ENCODE data around the gene PHKG2. TPM values are rescaled to one million over a fixed set of nuclear protein-coding genes. Genes with fewer than 3 reads are reported as not detected.

PHKG2 gene
- polyA plus RNA-seq, 1 donor from 2014 or later = 41.5 TPM

DNA sequence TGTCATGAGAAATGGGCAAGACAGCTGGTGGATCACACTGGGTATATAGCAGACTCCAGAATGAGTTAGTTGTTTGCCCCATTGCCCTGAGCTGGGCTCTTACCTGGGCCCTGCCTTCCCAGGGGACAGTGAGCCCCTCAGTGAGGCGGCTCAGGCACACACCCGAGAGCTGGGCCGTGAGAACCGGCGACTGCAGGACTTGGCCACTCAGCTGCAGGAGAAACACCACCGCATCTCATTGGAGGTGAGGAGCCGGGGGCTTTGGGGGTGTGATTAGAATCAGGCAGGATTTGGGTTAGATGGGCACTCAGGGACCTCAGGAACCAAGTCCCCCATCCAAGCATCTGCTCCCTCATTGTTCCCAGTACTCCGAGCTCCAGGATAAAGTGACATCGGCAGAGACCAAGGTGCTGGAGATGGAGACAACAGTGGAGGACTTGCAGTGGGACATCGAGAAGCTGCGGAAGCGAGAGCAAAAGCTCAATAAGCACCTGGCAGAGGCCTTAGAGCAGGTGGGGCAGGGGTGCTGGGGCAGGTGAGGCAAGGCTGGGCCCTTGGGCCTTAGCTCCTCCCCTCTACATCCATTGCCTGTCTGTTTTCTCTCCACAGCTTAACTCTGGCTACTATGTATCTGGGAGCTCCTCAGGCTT, 16.7 kb downstream of the PHKG2 start:
- peaks cover 26% of the 10 kb centered on the region for H3K79me2 ChIP-seq (replicated peaks; ENCODE audit: insufficient read depth, low read length)
- no peaks in the 10 kb centered on the region for H3K36me3 ChIP-seq (ENCODE audit: insufficient read depth, low read length)
- no peaks in the 10 kb centered on the region for H3F3A ChIP-seq (ENCODE audit: insufficient read depth, low read length, poor library complexity, severe bottlenecking)
- no peaks in the 10 kb centered on the region for H3K9me2 ChIP-seq (ENCODE audit: insufficient read depth, low read length)
- no peak overlapping the region for H3K4me3 ChIP-seq (ENCODE audit: low read length)
- H3K9ac ChIP-seq (ENCODE audit: low read length) = no peak overlapping the region
- no peak overlapping the region for H3K27ac ChIP-seq (ENCODE audit: low read length)
- H3K27me3 ChIP-seq (ENCODE audit: insufficient read depth, low read depth, low read length) = no peaks in the 10 kb centered on the region
- no peak overlapping the region for H3K4me2 ChIP-seq (ENCODE audit: low read length)
- H4K20me1 ChIP-seq (ENCODE audit: insufficient read depth) = no peaks in the 10 kb centered on the region
- H2AFZ ChIP-seq (ENCODE audit: low read depth, low read length) = no peak overlapping the region
- no peaks in the 10 kb centered on the region for H3K9me3 ChIP-seq (ENCODE audit: low read length)
- TF ChIP-seq, protein P1, sequence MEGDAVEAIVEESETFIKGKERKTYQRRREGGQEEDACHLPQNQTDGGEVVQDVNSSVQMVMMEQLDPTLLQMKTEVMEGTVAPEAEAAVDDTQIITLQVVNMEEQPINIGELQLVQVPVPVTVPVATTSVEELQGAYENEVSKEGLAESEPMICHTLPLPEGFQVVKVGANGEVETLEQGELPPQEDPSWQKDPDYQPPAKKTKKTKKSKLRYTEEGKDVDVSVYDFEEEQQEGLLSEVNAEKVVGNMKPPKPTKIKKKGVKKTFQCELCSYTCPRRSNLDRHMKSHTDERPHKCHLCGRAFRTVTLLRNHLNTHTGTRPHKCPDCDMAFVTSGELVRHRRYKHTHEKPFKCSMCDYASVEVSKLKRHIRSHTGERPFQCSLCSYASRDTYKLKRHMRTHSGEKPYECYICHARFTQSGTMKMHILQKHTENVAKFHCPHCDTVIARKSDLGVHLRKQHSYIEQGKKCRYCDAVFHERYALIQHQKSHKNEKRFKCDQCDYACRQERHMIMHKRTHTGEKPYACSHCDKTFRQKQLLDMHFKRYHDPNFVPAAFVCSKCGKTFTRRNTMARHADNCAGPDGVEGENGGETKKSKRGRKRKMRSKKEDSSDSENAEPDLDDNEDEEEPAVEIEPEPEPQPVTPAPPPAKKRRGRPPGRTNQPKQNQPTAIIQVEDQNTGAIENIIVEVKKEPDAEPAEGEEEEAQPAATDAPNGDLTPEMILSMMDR (IDR thresholded peaks at IDR 0.05; ENCODE audit: poor library complexity, severe bottlenecking) = no peak
- TF ChIP-seq SMC3 (conservative IDR thresholded peaks at IDR 0.05; ENCODE audit: poor library complexity) (no peak), MXI1 (conservative IDR thresholded peaks at IDR 0.05; ENCODE audit: poor library complexity, severe bottlenecking) (no peak), POLR2AphosphoS5 (IDR thresholded peaks at IDR 0.05) (no peak), RAD21 (conservative IDR thresholded peaks at IDR 0.05) (no peak), EZH2 (IDR thresholded peaks at IDR 0.05; ENCODE audit: borderline replicate concordance, insufficient read depth, low read length, poor library complexity, severe bottlenecking) (no peak), EP300 (conservative IDR thresholded peaks at IDR 0.05; ENCODE audit: poor library complexity, severe bottlenecking) (no peak), TAF1 (IDR thresholded peaks at IDR 0.05; ENCODE audit: low read depth) (no peak)
- TF ChIP-seq, protein P2, sequence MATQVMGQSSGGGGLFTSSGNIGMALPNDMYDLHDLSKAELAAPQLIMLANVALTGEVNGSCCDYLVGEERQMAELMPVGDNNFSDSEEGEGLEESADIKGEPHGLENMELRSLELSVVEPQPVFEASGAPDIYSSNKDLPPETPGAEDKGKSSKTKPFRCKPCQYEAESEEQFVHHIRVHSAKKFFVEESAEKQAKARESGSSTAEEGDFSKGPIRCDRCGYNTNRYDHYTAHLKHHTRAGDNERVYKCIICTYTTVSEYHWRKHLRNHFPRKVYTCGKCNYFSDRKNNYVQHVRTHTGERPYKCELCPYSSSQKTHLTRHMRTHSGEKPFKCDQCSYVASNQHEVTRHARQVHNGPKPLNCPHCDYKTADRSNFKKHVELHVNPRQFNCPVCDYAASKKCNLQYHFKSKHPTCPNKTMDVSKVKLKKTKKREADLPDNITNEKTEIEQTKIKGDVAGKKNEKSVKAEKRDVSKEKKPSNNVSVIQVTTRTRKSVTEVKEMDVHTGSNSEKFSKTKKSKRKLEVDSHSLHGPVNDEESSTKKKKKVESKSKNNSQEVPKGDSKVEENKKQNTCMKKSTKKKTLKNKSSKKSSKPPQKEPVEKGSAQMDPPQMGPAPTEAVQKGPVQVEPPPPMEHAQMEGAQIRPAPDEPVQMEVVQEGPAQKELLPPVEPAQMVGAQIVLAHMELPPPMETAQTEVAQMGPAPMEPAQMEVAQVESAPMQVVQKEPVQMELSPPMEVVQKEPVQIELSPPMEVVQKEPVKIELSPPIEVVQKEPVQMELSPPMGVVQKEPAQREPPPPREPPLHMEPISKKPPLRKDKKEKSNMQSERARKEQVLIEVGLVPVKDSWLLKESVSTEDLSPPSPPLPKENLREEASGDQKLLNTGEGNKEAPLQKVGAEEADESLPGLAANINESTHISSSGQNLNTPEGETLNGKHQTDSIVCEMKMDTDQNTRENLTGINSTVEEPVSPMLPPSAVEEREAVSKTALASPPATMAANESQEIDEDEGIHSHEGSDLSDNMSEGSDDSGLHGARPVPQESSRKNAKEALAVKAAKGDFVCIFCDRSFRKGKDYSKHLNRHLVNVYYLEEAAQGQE (IDR thresholded peaks at IDR 0.05; ENCODE audit: borderline replicate concordance) = no peak

DNA sequence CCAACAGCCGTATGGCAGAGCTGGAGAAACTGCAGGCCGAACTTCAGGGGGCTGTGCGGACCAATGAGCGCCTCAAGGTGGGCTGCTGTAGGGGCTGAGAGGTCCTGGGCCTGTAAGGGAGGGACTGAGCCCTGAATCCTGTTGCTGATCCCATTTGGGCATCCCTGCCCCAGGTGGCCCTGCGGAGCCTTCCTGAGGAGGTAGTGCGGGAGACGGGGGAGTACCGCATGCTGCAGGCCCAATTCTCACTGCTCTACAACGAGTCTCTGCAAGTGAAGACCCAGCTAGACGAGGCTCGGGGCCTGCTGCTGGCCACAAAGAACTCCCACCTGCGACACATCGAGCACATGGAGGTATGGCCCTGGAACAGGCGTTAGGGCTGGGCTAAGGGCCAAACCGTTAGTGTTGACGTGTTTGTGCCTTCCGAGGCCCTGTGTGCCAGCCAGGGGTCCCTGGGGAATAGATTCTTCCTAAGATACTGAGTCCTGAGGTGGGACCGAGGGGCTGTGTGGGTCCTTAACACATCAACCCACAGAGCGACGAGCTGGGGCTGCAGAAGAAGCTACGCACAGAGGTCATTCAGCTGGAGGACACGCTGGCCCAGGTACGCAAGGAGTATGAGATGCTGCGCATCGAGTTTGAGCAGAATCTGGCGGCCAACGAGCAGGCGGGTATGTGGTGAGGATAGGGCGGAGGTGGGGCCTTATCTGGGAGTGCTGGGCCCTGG, 18.1 kb downstream of the PHKG2 start:
- H3K4me2 ChIP-seq (ENCODE audit: low read length) = no peak overlapping the region
- H2AFZ ChIP-seq (ENCODE audit: low read depth, low read length) = no peak overlapping the region
- H3K4me3 ChIP-seq (ENCODE audit: low read length) = no peak overlapping the region
- H3K9ac ChIP-seq (ENCODE audit: low read length) = no peak overlapping the region
- no peaks in the 10 kb centered on the region for H4K20me1 ChIP-seq (ENCODE audit: insufficient read depth)
- H3K9me2 ChIP-seq (ENCODE audit: insufficient read depth, low read length) = no peaks in the 10 kb centered on the region
- peaks cover 20% of the 10 kb centered on the region for H3K79me2 ChIP-seq (replicated peaks; ENCODE audit: insufficient read depth, low read length)
- H3K27ac ChIP-seq (ENCODE audit: low read length) = no peak overlapping the region
- no peaks in the 10 kb centered on the region for H3K36me3 ChIP-seq (ENCODE audit: insufficient read depth, low read length)
- H3F3A ChIP-seq (ENCODE audit: insufficient read depth, low read length, poor library complexity, severe bottlenecking) = no peaks in the 10 kb centered on the region
- H3K9me3 ChIP-seq (ENCODE audit: low read length) = no peaks in the 10 kb centered on the region
- H3K27me3 ChIP-seq (ENCODE audit: insufficient read depth, low read depth, low read length) = no peaks in the 10 kb centered on the region
- TF ChIP-seq, protein P1 (IDR thresholded peaks at IDR 0.05; ENCODE audit: poor library complexity, severe bottlenecking) = no peak
- TF ChIP-seq MXI1 (conservative IDR thresholded peaks at IDR 0.05; ENCODE audit: poor library complexity, severe bottlenecking) (no peak), EP300 (conservative IDR thresholded peaks at IDR 0.05; ENCODE audit: poor library complexity, severe bottlenecking) (no peak), TAF1 (IDR thresholded peaks at IDR 0.05; ENCODE audit: low read depth) (no peak), POLR2AphosphoS5 (IDR thresholded peaks at IDR 0.05) (no peak), EZH2 (IDR thresholded peaks at IDR 0.05; ENCODE audit: borderline replicate concordance, insufficient read depth, low read length, poor library complexity, severe bottlenecking) (no peak), RAD21 (conservative IDR thresholded peaks at IDR 0.05) (no peak)
- TF ChIP-seq, protein P2 (IDR thresholded peaks at IDR 0.05; ENCODE audit: borderline replicate concordance) = no peak

All from neural cell (in vitro differentiated cells).